ENCODE measurements around the gene RFT1.
A peak's percentile ranks its signal among the peaks of the same experiment; 100 is the strongest.

RFT1 gene

DNA sequence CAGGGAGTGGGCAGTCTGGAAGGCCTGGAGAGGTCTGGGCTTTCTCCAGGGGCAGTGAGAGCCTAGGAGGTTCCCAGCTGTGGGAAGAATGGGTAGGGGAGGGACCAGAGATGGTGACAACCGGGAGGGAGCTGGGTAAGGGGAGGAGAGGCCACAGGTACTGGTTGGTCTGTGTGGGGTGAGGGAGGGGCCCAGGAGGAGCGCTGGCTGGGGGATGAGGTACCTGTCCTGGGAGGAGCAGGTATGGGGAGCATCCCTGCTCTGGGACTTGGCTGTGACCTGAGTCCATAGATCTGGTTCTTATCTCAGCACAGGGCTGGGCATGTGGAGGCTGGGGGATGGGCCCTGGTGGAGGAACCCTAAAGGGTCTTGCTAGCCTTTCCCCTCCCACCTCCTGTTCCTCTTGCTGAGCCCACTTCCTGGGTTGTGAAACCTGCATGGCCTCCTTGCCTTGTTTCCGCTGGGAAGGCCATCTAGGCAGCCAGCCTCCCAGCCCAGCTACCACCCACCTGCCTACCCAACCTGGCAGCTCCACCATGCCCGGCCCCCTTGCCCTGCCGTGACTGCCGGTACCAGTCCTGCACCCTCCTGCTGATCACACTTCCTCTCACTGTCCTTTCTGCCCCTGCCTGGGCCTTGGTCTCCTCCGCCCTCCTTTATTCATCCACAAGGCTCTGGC is 41.7 kb upstream of the RFT1 start:
- H3K27ac ChIP-seq (ENCODE audit: low read depth, low read length): peak overlapping the region; percentile 97
- H3K4me3 ChIP-seq (ENCODE audit: low read length): peak overlapping the region; percentile 95
- H3K9me2 ChIP-seq (replicated peaks; ENCODE audit: control insufficient read depth, low read length): no peaks in the 10 kb centered on the region
- peak overlapping the region; percentile 98 for H3K4me2 ChIP-seq (ENCODE audit: low read length)
- peaks cover 28% of the 10 kb centered on the region for H3F3A ChIP-seq (ENCODE audit: control insufficient read depth, insufficient read depth)
- no peak for TF ChIP-seq EZH2phosphoT487 (IDR thresholded peaks at IDR 0.05; ENCODE audit: borderline replicate concordance, low read length)
- TF ChIP-seq, protein P1, sequence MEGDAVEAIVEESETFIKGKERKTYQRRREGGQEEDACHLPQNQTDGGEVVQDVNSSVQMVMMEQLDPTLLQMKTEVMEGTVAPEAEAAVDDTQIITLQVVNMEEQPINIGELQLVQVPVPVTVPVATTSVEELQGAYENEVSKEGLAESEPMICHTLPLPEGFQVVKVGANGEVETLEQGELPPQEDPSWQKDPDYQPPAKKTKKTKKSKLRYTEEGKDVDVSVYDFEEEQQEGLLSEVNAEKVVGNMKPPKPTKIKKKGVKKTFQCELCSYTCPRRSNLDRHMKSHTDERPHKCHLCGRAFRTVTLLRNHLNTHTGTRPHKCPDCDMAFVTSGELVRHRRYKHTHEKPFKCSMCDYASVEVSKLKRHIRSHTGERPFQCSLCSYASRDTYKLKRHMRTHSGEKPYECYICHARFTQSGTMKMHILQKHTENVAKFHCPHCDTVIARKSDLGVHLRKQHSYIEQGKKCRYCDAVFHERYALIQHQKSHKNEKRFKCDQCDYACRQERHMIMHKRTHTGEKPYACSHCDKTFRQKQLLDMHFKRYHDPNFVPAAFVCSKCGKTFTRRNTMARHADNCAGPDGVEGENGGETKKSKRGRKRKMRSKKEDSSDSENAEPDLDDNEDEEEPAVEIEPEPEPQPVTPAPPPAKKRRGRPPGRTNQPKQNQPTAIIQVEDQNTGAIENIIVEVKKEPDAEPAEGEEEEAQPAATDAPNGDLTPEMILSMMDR (IDR thresholded peaks at IDR 0.05; ENCODE audit: low read depth, low read length, poor library complexity, severe bottlenecking): no peak
- no peaks in the 10 kb centered on the region for H3K9me3 ChIP-seq (ENCODE audit: control insufficient read depth, insufficient read depth, low read length)
- H3K4me1 ChIP-seq (ENCODE audit: control insufficient read depth, low read length): peaks cover 100% of the 10 kb centered on the region
- peaks cover 97% of the 10 kb centered on the region for H3K79me2 ChIP-seq (ENCODE audit: control insufficient read depth, low read length)
- H4K20me1 ChIP-seq (ENCODE audit: control insufficient read depth, insufficient read depth, low read depth, low read length): no peaks in the 10 kb centered on the region
- H3K27me3 ChIP-seq (ENCODE audit: control insufficient read depth, low read length): no peaks in the 10 kb centered on the region
- peaks cover 72% of the 10 kb centered on the region for H3K36me3 ChIP-seq (ENCODE audit: control insufficient read depth, low read length)

GRCh38 chr3:53171064-53171418 is 40.8 kb upstream of the RFT1 start:
- Histone ChIP-seq H3K4me1 (ENCODE audit: control insufficient read depth, low read length) (peaks cover 100% of the 10 kb centered on the region), H3K9me3 (ENCODE audit: control insufficient read depth, insufficient read depth, low read length) (no peaks in the 10 kb centered on the region), H3K36me3 (ENCODE audit: control insufficient read depth, low read length) (peaks cover 77% of the 10 kb centered on the region), H3K79me2 (ENCODE audit: control insufficient read depth, low read length) (peaks cover 97% of the 10 kb centered on the region), H3K4me2 (ENCODE audit: low read length) (peak overlapping the region; percentile 98), H4K20me1 (ENCODE audit: control insufficient read depth, insufficient read depth, low read depth, low read length) (0 out of 2 replicates have a peak, but pooled peaks cover 5% of the 10 kb centered on the region), H3F3A (ENCODE audit: control insufficient read depth, insufficient read depth) (peaks cover 31% of the 10 kb centered on the region), H3K4me3 (ENCODE audit: low read length) (peak overlapping the region; percentile 95), H3K27ac (ENCODE audit: low read depth, low read length) (peak overlapping the region; percentile 97), H3K27me3 (ENCODE audit: control insufficient read depth, low read length) (no peaks in the 10 kb centered on the region), H3K9me2 (replicated peaks; ENCODE audit: control insufficient read depth, low read length) (no peaks in the 10 kb centered on the region)
- no peak for TF ChIP-seq EZH2phosphoT487 (IDR thresholded peaks at IDR 0.05; ENCODE audit: borderline replicate concordance, low read length)
- TF ChIP-seq, protein P1 (IDR thresholded peaks at IDR 0.05; ENCODE audit: low read depth, low read length, poor library complexity, severe bottlenecking): no peak

DNA sequence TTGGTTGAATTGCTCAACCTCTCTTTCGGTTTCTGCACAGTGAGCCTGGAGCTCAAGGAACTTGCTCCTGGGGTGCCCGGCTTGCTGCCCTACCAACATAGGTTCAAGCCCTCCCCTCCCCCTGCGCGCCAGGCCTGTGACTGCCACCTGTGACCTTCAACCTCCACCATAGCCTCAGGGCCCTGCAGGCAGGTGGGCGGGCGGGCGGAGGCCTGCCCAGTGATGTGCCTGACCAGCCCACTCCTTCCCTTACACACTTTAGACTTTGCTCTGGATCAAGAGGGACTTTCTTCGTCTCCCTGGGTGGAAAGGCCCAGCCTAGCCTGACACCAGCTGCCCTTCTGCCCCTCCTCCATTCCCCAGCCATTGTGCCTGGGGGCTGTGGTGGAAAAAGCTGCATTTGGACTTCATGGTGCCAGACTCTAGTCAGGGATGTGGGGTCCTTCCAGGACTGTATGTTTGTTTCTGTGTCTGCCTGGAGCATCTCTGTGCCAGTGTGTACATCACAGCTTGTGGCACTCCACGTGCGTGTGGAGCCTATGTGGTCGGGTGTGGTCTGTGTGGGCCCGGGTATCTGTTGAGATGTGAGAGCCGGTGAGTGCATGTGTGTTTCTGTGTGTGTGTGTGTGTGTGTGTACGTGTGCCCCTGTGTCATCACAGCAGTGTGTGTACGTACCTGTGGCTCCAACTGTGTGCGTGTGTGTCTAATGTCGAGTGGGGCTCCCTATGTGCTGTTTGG is 40.3 kb upstream of the RFT1 start:
- Histone ChIP-seq H3K4me3 (ENCODE audit: low read length) (peak overlapping the region; percentile 95), H3F3A (ENCODE audit: control insufficient read depth, insufficient read depth) (peaks cover 35% of the 10 kb centered on the region), H3K9me3 (ENCODE audit: control insufficient read depth, insufficient read depth, low read length) (no peaks in the 10 kb centered on the region), H3K4me2 (ENCODE audit: low read length) (peak overlapping the region; percentile 98), H3K4me1 (ENCODE audit: control insufficient read depth, low read length) (peaks cover 100% of the 10 kb centered on the region), H3K9me2 (replicated peaks; ENCODE audit: control insufficient read depth, low read length) (no peaks in the 10 kb centered on the region), H3K79me2 (ENCODE audit: control insufficient read depth, low read length) (peaks cover 97% of the 10 kb centered on the region), H3K27me3 (ENCODE audit: control insufficient read depth, low read length) (no peaks in the 10 kb centered on the region), H3K36me3 (ENCODE audit: control insufficient read depth, low read length) (peaks cover 77% of the 10 kb centered on the region), H4K20me1 (ENCODE audit: control insufficient read depth, insufficient read depth, low read depth, low read length) (0 out of 2 replicates have a peak, but pooled peaks cover 5% of the 10 kb centered on the region), H3K27ac (ENCODE audit: low read depth, low read length) (peak overlapping the region; percentile 97)
- no peak for TF ChIP-seq EZH2phosphoT487 (IDR thresholded peaks at IDR 0.05; ENCODE audit: borderline replicate concordance, low read length)
- TF ChIP-seq, protein P1 (IDR thresholded peaks at IDR 0.05; ENCODE audit: low read depth, low read length, poor library complexity, severe bottlenecking): no peak

All from DOHH2 (cell line).